ENCODE measurements around the gene SCAPER.
"Not testable (repeated sequence)": the region's sequence is repeated elsewhere in the genome, so short reads cannot be mapped to it uniquely, and the experiment has no call there.

SCAPER gene

GRCh38 chr15:76464247-76464646 lies 440.9 kb downstream of the SCAPER start:
- no peak for DNase-seq

- no peak for DNase-seq
Observed at GRCh38 chr15:76460871-76461270, 444.3 kb downstream of the SCAPER start.

DNA sequence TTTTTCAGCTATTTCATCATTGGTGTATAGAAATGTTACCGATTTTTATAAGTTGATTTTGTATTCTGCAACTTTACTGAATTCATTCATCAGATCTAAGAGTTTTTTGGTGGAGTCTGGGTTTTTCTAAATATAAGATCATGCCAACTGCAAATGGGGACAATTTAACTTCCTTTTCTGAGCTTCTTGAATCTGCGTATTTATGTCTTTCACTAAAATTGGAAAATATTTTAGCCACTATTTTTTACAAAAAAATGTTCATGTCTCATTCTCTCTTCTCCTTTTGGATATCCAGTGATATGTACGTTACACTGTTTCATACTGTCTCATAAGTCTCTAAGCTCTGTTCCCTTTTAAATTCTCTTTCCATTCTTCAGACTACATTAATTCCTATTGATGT lies 444.8 kb downstream of the SCAPER start:
- DNase-seq, result no peak

GRCh38 chr15:76451540-76451939 lies 453.6 kb downstream of the SCAPER start:
- DNase-seq, result no peak

DNA sequence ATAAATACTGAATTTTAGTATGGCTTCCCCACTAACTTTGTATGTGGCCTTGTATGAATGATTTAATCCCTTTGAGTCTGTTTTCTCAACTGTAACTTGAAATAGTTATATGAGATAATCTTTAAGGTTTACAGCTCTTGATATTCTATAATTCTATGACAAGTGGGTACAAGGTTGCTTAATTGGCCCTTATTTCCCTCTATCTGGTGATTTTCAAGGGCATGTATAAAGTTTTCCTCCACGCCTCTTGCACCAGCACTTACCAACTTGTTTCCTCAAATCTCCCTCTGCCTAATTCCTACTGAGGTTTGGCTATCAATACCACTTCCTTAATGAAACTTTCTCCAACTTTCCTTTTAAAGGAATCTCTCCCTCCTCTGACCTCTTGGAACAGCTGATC lies 455.7 kb downstream of the SCAPER start:
- DNase-seq, result no peak

DNA sequence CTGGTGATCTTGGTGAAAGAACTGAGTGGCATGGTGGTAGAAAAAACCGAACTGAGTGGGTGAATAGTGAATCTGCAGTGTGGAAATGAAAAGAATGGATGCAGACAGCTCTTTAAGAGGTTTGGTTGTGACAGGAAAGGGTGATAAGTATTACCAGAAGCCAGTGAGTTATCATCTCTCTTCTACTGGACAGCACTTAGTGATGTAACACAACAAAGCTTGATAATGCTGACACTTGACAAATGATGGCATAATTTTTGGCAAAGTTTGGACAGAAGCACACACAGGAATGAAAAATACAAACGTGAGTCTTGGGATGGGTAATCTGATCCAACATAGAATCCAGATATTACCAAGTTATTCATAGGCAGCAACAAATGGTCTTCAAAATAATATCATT lies 456.4 kb downstream of the SCAPER start:
- DNase-seq, result no peak

- DNase-seq, result no peak
Observed at GRCh38 chr15:76447728-76448441, 457.3 kb downstream of the SCAPER start.

DNA sequence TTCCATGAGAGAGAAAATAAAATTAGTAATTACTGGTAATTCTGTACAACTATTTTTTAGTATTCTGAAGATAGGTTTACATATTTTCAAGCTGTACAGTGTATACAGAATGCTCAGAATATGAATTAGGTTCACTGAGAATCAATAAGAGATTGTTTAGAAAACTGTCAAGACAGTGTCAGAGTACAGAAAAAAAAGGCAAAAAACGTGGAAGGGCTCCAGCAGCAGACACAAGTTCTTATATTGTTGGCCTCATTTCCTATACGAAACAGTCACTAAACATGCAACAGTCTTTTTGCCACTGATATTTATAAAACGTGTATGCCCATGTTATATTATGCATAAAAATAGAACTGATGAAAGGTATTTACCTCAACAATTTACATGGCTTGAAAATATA lies 464.7 kb downstream of the SCAPER start:
- DNase-seq, result no peak

DNA sequence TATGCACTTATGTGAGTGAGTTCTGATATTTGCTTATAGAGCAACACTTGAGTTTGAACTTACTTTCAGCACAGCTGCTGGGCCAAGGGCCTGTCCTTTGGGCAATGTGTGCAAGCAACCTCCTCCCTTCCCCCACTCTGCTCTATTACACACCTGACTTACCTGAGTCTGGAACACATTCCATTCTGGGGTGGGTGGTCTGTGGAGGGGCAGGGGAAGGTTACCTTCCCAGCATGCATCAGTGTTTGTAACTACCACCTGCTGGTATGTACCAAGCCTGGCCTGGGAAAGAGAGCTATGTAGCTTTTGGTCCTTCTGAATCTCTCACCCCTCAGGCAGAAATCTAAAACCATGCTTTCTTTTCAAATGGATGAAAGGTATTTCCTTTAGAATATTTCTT lies 465.6 kb downstream of the SCAPER start:
- no peak for DNase-seq

- no peak for DNase-seq
Observed at GRCh38 chr15:76433798-76434400, 471.2 kb downstream of the SCAPER start.

- not testable (repeated sequence) for DNase-seq
Observed at GRCh38 chr15:76433036-76433435, 472.1 kb downstream of the SCAPER start.

GRCh38 chr15:76432604-76433003 lies 472.5 kb downstream of the SCAPER start:
- DNase-seq, result no peak

DNA sequence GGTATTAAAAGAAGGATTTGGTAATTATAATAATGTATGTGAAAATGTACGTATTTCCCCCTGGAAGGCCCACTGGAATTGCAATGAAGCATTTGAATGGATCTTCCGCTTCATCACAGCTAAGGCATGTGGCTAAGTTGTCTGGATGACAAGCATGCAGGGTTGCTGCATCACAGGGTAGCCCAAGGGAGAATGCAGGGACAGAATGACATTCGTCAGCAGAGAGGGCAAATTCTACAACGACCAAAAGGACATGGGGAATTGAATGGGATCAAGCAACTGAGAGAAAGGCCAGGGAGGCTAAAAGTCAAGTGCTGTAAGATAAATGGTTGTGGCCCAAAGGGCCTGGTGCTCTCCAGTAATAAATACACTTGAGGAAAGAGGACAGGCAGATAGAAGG lies 473.2 kb downstream of the SCAPER start:
- no peak for DNase-seq

DNA sequence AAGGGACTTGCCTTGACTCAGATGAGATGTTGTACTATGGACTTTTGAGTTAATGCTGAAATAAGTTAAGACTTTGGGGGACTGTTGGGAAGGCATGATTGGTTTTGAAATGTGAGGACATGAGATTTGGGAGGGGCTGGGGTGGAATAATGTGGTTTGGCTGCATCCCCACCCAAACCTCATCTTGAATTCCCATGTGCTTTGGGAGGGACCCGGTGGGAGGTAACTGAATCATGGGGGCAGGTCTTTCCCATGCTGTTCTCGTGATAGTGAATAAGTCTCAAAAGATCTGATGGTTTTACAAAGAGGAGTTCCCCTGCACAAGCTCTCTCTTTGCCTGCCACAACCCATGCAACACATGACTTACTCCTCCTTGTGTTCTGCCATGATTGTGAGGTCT lies 474.4 kb downstream of the SCAPER start:
- DNase-seq, result not testable (repeated sequence)

DNA sequence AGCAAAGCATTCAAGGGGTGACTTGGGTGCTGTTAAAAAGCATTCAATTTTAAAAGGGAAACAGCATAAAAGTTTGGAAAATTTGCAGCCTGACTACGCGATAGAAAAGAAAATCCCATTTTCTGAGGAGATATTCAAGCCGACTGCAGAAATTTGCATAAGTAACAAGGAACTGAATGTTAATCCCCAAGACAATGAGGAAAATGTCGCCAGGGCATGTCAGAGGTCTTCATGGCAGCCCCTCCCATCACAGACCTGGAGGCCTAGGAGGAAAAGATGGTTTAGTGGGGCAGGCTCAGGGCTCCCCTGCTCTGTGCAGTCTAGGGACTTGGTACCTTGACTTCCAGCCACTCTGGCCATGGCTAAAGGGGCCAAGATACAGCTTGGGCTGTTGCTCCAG lies 475.5 kb downstream of the SCAPER start:
- no peak for DNase-seq

DNA sequence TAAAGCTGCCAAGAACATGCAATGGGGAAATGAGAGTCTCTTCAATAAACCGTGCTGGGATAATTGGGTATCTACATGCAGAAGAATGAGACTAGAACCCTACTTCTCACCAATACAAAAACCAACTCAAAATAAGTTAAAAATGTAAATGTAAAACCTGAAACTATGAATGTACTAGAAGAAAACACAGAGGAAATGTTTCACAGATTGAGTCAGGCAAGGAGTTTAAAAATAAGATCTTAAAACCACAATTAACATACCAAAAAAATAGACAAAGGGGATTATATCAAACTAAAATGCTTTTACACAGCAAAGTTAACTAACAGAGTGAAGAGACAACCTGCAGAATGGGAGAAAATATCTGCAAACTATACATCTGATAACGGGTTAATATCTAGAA lies 478.2 kb downstream of the SCAPER start:
- DNase-seq, result no peak

GRCh38 chr15:76418352-76419140 lies 486.6 kb downstream of the SCAPER start:
- DNase-seq, result no peak

- DNase-seq, result no peak
Observed at GRCh38 chr15:76401285-76401684, 503.9 kb downstream of the SCAPER start.

GRCh38 chr15:76398317-76399104 lies 506.6 kb downstream of the SCAPER start:
- DNase-seq, result no peak

- DNase-seq, result no peak
Observed at GRCh38 chr15:76393614-76394013, 511.5 kb downstream of the SCAPER start.

GRCh38 chr15:76391847-76392246 lies 513.3 kb downstream of the SCAPER start:
- DNase-seq, result no peak

DNA sequence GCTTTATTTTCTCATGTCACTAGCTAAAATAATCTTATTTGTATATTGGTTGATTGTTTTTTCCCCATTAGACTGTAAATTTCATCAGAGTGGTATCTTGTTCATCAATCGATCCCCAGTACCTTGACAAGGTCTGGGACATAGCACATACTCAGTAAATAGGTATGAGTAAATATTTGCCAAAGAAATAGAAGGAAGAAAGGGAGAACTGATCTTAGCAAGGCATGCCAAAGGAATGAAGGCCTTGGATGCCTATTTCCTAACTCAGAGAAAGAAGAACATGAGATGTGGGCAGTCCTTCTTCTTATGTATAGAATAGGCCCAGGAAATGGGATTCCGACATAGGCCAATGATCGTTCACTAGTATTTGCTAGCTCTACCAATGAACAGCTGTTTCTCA lies 513.8 kb downstream of the SCAPER start:
- no peak for DNase-seq

GRCh38 chr15:76390571-76390970 lies 514.6 kb downstream of the SCAPER start:
- DNase-seq, result no peak

Data from activated CD4-positive, alpha-beta T cell treated with anti-CD3 and anti-CD28 coated beads for 48 hours (primary cell).